HG03135 (cell line): Measurements from ENCODE around the gene IFITM1.
"Not testable (repeated sequence)": the region's sequence is repeated elsewhere in the genome, so short reads cannot be mapped to it uniquely, and the experiment has no call there.

ENCODE experiments used
- ATAC-seq: cut with Tn5 transposase; IDR thresholded peaks from one replicate; pipeline ENCODE4 v1.9.1; 2021; ENCODE audit warnings: mild to moderate bottlenecking, moderate library complexity; ENCODE audit not compliant: unreplicated experiment

Gene IFITM1

DNA sequence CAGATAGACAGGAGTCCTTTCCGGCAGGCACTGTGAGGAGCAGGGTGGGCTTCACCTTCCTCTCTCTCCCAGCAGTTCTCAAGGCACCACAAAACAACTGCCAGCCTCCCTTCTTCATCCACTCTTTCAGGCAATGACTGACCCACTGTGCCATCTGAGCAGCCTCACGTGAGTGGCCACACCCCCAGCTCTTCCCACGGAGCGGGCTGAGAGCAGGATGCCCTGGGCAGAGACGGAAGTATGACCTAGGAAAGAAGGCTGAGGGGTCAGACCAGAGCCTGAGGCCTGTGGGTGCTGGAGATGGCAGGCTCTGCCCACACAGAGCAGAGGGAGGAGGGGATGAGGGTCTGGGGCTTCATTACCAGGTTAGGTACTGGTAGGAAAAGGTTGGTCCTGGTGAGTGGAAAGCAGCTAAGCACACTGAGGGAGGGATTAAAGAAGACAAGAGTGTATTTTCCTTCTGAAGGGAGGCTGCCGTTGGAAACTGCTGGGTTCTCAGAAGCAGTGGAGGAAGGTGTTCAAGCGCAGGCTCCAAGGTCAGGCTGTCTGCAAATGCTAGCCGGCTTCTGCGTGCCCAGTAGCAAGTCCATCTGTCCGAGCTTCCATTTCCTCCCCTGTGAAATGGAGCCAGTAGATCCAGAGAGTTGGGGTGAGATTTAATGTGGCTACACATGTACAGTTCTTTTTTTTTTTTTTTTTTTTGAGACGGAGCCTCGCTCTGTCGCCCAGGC lies 31.0 kb upstream of the IFITM1 start:
- ATAC-seq, result no peak

DNA sequence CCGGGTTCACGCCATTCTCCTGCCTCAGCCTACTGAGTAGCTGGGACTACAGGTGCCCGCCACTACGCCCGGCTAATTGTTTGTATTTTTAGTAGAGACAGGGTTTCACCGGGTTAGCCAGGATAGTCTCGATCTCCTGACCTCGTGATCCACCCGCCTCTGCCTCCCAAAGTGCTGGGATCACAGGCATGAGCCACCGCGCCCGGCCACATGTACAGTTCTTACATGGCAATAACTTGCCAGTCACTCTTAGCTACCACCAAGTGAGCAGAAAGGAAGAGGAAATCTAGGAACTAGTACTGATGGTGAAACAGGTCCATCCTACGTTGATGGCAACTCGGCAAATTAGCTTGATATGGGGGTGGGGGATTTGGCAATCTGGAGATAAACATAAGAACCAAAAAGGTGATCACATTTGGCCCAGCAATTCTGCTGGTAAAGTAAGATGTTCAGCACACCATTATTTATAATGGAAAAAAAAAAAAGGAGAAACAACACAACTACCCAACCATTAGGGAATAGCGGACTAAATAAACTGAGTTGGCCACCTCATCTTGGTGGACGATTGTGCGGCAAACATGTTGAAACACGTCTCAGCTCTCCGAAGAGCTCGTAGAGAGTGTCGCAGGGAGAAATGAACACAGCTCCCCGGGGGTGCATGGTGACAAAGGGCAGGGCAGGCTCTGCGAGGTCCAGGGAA lies 30.3 kb upstream of the IFITM1 start:
- no peak for ATAC-seq

DNA sequence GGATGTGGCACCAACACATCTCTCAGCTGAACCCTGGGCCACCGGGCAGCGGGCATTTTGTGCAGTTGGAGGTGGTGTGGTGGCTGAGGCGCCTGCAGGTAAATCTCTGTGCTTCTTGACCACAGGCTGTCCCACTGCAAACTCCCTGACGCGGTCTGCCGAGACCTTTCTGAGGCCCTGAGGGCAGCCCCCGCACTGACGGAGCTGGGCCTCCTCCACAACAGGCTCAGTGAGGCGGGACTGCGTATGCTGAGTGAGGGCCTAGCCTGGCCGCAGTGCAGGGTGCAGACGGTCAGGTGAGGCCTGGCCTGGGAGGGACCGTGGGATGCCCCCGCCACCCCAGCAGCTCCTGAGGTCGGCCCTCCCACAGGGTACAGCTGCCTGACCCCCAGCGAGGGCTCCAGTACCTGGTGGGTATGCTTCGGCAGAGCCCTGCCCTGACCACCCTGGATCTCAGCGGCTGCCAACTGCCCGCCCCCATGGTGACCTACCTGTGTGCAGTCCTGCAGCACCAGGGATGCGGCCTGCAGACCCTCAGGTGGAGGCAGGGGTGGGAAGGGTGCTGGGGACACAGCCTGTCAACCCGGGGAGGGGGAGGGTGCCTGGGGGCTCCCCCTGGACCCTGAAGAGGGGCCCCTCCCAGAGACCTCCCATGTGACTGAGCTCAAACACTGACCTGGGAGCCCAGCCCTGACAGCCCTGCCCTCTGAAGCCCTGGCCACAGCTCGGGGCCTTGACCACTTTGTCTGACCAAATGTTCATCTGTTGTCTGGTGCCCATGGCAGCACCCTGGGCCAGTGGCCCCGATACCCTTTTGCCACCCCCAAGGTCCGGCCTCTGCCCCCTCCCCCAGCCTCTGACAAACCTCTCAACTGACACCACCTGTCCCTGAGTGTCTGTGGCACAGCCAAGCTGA lies 29.5 kb upstream of the IFITM1 start:
- ATAC-seq, result no peak

DNA sequence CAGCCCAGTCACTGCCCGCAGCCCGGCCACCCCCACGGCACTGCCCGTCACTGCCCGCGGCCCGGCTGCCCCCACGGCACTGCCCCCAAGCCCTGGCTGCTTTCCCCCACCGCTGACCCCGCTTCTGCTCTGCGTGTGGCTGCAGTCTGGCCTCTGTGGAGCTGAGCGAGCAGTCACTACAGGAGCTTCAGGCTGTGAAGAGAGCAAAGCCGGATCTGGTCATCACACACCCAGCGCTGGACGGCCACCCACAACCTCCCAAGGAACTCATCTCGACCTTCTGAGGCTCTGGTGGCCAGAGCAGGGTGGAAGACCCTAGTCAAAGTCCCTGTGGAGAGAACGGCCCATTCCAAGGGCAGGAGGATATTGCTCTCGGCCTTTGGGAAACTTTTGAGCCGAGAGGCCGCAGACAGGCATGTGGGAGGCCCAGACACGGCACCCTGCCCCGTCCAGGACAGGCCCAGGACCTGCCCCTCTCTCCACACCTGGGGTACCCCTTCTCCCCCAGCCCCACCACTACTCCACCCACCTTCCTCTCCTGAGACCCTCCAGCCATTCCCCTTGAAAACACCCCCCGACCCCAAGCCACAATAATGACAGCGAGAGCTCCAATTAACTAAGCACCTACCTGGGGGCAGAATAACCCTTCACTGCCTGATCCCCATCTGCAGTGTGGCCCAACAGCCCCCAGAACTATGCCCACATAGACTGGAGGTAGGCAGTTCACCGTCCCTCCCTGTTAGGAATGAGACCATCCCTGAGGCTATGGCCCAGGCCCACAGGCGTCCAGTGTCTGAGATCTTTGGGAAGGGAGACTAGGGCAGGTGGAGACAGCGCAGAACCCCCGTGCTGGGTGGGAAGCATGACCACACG lies 28.6 kb upstream of the IFITM1 start:
- no peak for ATAC-seq

DNA sequence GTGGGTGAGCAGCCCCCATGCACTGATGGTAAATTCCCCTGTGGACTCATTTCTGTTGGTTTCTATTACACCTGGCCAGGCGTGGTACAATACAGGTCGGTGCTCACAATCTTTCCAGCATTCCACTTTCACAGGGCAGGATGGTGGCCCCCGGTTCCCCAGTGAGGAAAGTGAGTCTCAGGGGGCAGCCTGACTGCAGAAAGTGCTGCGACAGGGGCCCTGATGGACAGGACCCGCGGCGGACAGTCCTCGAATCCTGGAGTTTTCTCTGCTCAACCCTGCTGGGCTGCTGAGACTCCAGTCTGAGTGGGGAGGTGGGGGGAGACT lies 28.0 kb upstream of the IFITM1 start:
- ATAC-seq, result no peak

DNA sequence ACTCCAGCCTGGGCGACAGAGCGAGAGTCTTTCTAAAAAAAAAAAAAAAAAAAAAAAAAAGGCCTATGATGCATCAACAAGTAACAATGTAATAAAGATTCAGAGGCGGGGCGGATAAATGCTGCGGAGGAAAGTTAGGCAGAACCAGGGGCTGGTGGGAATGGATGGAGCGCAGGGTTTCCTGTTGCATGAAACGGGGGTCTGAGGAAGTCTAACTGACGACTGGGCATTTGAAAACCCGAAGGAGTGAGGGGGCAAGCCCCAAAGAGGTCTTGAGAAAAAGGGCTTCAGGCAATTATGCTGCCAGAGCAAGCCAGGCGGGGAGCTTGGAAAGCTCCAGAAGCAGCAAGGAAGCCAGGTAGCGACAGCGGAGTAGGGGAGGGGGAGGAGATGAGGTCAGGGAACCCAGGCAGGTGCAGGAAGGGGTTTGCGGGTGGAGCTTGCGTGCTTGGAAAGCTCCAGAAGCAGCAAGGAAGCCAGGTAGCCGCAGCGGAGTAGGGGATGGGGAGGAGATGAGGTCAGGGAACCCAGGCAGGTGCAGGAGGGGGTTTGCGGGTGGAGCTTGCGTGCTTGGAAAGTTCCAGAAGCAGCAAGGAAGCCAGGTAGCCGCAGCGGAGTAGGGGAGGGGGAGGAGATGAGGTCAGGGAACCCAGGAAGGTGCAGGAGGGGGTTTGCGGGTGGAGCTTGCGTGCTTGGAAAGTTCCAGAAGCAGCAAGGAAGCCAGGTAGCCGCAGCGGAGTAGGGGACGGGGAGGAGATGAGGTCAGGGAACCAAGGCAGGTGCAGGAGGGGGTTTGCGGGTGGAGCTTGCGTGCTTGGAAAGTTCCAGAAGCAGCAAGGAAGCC lies 26.6 kb upstream of the IFITM1 start:
- ATAC-seq, result not testable (repeated sequence)

DNA sequence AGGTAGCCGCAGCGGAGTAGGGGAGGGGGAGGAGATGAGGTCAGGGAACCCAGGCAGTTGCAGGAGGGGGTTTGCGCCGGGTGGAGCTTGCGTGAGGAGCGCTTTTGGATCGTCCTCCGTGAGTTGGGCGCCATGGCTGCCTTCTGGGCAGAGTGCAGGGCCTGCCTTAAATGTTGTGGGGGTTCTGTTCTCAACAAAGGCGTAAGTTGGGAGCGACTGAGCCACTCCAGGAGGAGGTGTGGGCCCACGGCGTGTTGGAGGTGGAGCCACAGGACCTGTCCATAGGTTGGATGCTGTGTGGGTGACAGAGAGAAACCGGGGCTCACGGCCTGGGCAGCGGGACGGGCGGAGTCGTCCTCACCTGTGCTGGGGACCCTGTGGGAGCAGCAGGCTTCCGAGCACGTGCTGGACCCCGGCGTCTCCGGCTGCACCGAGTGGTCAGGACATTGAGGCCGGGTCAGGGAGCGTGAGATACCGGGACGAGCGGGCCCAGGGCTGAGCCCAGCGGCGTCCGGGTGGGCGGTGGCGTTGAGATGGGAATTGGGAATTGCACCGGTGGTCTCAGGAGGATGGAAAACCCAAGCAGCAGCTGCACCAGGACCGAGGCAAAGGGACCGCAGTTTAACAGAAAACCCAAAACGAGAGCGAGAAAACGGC lies 25.9 kb upstream of the IFITM1 start:
- ATAC-seq, result no peak

DNA sequence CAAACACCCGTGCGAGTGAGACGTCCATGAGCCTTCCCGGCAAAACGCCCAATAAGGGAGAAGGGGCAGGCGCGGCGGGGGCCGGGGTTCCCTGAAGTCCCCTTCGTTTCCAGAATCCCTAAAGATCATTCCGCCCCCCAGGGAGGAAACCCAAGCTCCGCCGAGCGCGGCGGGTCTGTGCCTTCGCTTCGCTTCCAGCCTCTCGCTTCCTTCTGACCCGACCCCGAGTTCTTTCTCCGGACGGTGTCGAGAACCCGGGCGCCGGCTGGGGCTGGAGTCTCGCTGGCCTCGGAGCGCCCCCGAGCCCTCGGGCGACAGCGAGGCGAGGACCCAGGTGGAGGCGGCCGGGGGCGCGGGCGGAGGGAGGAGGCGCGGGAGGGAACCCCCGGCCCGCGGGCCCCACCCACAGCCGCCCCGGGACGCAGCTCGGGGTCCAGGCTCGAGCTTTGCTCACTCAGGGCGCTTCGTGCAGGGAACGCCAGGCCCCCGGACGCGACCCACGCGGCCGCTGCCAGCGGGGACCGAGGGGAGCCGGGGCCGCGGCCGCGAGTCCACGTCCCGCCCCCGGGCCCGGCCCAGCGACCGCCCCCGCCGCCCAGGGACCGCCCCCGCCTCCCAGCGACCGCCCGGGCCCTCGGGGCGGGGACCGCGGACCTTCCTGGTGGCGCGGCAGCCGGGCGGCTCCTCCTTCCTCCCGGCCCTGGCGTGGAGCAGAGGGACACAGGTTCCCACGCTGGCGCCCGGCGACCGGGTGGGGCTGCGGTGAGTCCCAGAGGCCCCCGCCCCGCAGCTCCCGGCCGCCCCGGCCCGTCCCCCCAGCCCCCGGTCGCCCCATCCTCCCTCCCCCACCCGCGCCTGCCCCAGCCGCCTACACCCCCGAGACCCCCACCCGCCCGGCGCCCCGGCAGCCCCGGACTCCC lies 25.1 kb upstream of the IFITM1 start, which contains the start of gene PGGHG:
PGGHG (plus strand) TSS at position 649 of the 920 bp plus-strand sequence. CDS start 691 bp downstream, outside the sequence.
- ATAC-seq, result no peak

DNA sequence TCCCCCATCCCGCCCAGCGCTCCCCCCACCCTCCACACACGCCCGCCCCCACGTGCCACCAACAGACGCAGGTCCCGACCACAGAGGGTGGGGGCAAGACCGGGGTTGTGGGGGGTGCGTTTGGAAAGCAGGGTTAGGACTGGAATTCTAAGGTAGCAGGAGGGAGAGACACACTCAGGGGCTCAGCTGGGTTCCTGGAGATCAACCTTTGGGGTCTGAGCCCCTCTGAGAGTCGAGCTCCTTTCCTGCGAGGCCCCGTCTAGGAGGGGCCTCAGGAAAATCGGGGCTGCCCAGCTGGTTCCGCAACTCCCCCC lies 24.5 kb upstream of the IFITM1 start:
- ATAC-seq, result no peak

DNA sequence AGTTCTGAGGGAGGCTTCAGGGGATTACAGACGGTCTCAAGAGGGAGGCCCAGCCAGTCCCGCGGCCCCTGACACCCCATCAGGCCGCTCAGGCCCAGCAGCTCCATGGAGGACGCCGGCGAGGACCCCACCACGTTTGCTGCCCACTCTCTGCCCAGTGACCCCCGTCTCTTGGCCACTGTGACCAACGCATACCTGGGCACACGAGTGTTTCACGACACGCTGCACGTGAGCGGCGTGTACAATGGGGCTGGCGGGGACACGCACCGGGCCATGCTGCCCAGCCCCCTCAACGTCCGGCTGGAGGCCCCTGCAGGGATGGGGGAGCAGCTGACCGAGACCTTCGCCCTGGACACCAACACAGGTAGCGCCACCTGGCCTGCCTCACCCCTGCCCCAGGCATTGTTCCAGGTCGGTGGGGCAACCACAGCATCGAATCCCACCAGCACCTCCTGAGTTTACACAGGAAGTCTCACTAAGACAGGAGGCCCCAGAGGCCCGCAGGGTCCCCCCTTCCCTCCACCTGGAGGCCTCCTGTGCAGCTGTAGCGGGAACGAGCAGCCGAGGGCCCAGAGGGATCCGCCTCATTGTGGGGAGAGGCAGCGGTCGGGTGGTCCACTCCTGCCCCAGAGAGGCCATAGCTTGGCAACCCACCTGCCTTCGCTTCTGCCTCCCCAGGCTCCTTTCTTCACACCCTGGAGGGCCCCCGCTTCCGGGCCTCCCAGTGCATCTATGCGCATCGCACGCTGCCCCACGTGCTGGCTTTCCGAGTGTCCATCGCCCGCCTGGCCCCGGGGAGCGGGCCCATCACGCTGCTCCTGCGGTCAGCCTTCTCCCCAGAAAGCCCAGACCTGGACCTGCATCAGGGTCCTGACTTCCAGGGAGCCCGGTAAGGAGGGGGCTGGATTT lies 23.9 kb upstream of the IFITM1 start:
- ATAC-seq, result no peak

DNA sequence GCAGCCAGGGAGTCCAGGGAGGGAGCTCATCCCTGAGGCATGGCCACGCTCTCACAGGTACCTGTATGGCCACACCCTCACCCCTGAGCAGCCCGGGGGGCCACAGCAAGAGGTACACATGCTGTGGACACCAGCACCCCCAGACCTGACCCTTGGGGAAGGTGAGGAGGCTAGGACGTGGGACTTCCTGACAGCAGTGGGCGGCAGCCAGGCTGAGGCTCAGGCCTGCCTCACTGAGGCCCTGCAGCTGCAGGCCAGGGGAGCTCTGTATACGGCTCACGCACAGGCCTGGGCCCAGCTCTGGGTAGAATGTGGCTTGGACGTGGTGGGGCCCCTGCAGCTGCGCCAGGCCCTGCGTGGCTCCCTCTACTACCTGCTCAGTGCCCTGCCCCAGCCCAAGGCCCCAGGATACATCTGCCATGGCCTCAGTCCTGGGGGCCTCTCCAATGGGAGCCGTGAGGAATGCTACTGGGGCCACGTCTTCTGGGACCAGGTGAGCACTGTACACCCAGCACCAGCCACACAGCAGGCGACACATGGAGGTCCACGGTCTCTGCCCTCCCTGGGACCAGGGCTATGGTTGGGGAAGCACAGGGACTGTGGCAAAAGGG lies 23.1 kb upstream of the IFITM1 start:
- no peak for ATAC-seq

DNA sequence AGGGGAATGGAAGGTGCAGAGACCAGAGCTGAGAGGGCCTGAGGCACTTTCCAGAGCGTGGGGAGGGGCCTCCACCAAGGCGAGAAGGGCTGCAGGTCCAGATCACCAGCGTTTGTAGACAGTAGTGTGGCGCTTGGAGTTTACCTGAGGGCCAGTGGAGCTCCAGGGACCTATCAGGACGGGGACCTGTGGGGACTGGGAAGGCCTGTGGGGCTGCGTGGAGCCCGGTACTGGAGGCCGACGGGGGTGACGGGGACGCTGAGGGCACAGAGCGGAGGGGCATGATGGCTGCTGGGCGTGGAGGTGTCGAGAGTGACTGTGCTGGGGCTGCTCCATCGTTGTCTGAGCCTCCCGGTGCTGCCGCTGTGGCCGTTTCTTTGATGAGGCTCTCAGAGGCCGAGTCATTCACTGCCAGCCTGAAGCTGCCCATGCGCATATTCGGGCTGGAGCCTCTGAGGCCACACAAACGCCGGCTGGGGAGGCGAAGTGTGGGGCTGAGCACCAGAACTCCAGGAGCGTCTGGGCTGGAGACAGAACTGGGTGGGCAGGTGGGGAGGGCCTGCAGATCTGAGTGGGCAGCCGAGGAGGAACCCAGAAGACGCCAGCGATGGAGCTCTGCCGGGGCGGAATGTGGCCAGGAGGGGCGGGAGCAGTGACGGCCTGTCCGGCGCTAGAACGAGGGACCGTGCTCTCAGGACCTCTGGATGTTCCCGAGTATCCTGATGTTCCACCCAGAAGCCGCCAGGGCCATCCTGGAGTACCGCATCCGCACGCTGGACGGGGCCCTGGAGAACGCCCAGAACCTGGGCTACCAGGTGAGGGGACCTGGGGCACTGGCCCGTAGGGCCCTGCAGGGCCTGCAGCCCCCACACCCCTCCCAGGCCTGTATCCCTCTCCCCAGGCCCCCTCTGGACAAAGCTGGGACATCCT lies 22.3 kb upstream of the IFITM1 start:
- ATAC-seq, result no peak

DNA sequence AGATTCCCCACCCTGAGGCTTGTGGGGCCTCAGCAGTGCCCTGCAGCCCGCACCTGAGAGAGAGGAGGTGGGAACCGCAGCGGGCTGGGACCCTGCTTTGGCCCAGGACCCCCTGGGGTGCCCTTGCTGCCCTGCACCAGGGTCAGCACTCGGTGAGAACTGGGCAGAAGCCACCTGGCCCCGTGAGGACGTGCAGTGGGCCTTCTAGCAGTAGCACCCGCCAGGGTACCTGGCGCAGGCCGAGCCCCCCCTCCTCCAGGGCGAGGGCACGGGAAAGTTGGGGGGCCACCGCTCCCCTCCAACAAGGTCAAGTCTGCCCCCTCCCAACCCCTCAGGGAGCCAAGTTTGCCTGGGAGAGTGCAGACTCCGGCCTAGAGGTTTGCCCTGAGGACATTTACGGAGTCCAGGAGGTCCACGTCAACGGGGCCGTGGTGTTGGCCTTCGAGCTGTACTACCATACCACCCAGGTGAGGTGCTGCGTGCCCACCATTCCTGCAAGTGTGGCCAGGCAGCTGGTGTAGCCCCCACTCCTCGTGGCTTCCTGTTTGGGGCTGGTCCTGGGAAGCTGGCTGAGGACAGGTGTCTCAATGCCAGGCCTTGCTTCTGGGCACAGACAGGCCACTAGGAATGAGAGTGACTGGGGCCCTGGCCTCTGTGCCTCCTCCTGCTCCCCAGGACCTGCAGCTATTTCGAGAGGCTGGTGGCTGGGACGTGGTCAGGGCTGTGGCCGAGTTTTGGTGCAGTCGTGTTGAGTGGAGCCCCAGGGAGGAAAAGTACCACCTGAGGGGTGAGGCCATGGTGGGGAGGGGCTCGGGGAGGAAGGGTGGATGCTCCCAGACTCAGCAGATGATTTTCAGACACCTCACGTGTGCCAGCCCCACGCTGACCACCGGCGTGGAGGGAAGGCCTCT lies 21.4 kb upstream of the IFITM1 start:
- no peak for ATAC-seq

DNA sequence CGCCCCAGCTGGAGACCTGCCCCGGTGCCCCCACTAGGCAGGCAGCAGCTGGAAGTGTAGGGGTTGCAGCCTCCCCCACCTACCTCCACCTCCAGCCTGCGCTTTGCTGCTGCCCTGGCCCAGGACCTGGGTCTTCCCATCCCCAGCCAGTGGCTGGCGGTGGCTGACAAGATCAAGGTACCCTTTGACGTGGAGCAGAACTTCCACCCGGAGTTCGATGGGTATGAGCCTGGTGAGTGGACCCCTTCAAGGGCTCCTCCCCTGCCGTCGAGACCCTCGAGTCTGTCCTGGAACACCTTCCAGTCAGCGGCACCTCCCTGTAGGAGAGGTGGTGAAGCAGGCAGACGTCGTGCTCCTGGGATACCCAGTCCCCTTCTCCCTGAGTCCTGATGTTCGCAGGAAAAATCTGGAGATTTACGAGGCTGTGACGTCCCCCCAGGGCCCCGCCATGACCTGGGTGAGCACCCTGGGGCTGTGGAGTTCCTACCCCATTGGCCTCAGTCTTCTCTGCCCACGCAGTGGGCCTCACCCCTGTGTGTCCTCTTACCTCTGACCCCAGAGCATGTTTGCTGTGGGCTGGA lies 20.5 kb upstream of the IFITM1 start:
- no peak for ATAC-seq
